Endodermal cell (in vitro differentiated cells): Measurements from ENCODE around the gene SNAP29. TPM values are rescaled to one million over a fixed set of nuclear protein-coding genes. Genes with fewer than 3 reads are reported as not detected.
A peak's percentile ranks its signal among the peaks of the same experiment; 100 is the strongest.

Source experiments
- DNase-seq: peaks from one replicate; pipeline ENCODE4 v3.0.0-alpha.2; 2017
- H3K27ac ChIP-seq: 2 replicates; pipeline ENCODE4 v1.5.1; 2013; ENCODE audit warnings: mild to moderate bottlenecking, low read depth, low read length, moderate library complexity
- H3K27me3 ChIP-seq: 2 replicates; pipeline ENCODE4 v1.6.1; 2013; ENCODE audit warnings: mild to moderate bottlenecking, low read length, moderate library complexity; ENCODE audit not compliant: insufficient read depth, control insufficient read depth, poor library complexity, severe bottlenecking
- H3K36me3 ChIP-seq: 2 replicates; pipeline ENCODE4 v1.7.0; 2013; ENCODE audit warnings: mild to moderate bottlenecking, low read length, moderate library complexity; ENCODE audit not compliant: control insufficient read depth, insufficient read depth
- H3K4me1 ChIP-seq: one replicate; pipeline ENCODE4 v1.7.0; 2013; ENCODE audit warnings: low read length; ENCODE audit not compliant: control insufficient read depth, insufficient read depth
- H3K4me3 ChIP-seq: 2 replicates; pipeline ENCODE4 v1.5.1; 2013; ENCODE audit warnings: mild to moderate bottlenecking, low read length, moderate library complexity
- H3K9ac ChIP-seq: 2 replicates; pipeline ENCODE4 v1.6.1; 2013; ENCODE audit warnings: mild to moderate bottlenecking, low read length, moderate library complexity; ENCODE audit not compliant: poor library complexity, severe bottlenecking; ENCODE audit errors: extremely low read depth
- H3K9me3 ChIP-seq: 2 replicates; pipeline ENCODE4 v1.6.1; 2013; ENCODE audit warnings: mild to moderate bottlenecking, low read length, moderate library complexity; ENCODE audit not compliant: control insufficient read depth
- H3K27ac Mint-ChIP-seq: 2 replicates; pipeline ENCODE4 v1.8.0; 2020; ENCODE audit warnings: mixed read lengths
- H3K27me3 Mint-ChIP-seq: 2 replicates; pipeline ENCODE4 v1.8.0; 2021; ENCODE audit warnings: mild to moderate bottlenecking, mixed read lengths; ENCODE audit not compliant: insufficient read depth
- H3K36me3 Mint-ChIP-seq: 2 replicates; pipeline ENCODE4 v1.8.0; 2020; ENCODE audit warnings: low read depth, mixed read lengths
- H3K4me1 Mint-ChIP-seq: 2 replicates; pipeline ENCODE4 v1.8.0; 2020; ENCODE audit warnings: mixed read lengths
- H3K4me3 Mint-ChIP-seq: 2 replicates; pipeline ENCODE4 v1.8.0; 2020; ENCODE audit warnings: mild to moderate bottlenecking, moderate library complexity, mixed read lengths
- H3K9me3 Mint-ChIP-seq: 2 replicates; pipeline ENCODE4 v1.8.0; 2020; ENCODE audit warnings: mild to moderate bottlenecking, mixed read lengths
- WGBS, 2 experiments: methylation state at CpG; one replicate each; pipeline versions ENCODE4 v1.1.5 to v1.1.7; 2013; ENCODE audit warnings: missing lambda C conversion rate in 2 of 2, mixed read lengths in 1 of 2; ENCODE audit not compliant: insufficient coverage in 1 of 2, insufficient read length in 1 of 2; 5-methylcytosine and 5-hydroxymethylcytosine counted together
- total RNA-seq, 2 donors: library from RNA; stranded (reverse); fragmentation: NEBNext Ultra II Directional in 1 of 2; extraction: Animal tissue kit (Norgen Biotek cat#: 25700) in 1 of 2; gene quantifications; 2 replicates in 1 of 2; 3 replicates in 1 of 2; pipeline ENCODE4 v1.2.1, GENCODE V29; 2021
- TF ChIP-seq, protein P1 (sequence below): fragments of 200-600 bp; sonication (generic); conservative IDR thresholded peaks from 2 replicates; pipeline ENCODE4 v1.5.0; 2021; ENCODE audit warnings: antibody characterized with exemption, mild to moderate bottlenecking

Gene SNAP29
- total RNA-seq, 2 donors from 2014 or later, result 16.5 to 21.8 TPM

DNA sequence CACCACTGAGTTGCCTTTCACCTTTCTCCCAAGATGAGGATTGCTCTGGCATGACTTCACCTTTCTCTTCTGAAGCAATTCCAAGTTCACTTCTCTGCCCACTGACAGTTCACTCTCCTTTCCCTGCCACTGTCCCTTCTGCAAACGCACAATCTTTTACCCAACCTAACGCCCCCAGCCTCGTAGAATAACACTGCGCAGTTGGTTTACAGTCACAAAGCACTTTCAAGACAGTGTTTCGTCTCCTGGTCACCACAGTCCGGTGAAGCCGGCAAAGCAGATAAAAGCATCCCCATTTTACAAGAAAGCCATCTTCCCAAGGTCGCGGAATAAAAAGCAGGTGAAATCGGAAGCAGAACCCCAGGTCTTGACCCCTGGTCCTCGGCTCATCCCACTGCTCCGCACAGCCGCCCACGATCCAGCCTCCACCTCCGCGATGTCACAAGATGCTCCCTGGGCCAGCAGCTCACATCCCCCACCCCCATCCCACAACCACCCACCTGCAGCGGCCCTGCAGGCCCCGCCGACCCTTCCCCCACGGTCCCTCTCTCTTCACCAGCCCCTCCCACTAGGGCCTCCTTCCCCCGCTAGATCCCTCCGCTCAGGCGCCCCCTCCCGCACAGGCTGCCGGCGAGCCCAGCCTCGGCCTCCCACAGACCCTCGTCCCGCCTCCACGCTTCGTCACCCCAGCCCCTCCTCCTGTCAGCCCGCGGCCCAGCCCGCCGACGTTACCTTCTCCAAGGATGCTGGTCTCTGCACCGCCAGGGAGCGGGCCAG, 781 bp upstream of the SNAP29 start:
- 0% methylated on average over 14 to 38 of the region's 38 CpGs for WGBS, 2 experiments
- peaks cover 8% of the 10 kb centered on the region for H3K36me3 Mint-ChIP-seq
- peak overlapping the region; percentile 87 for H3K27ac ChIP-seq

DNA sequence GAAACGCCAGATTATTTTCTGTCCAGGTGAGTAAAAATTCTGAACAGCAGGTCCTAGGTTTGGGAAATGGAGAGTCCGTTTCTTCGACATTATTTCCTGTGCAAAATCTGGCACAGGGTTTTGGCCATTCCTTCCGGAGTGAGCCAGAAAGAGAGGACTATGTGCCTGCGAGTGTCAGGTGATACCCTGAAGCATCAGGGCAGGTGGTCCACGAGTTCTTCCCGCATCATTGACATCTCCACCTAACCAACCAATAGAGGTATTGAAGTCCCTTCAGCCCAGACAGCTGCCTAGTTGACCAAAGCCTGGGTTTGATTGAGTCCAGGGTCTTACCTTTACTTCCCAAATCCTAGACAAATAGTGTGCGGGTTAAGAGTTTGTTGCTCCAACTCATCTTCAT, 808 bp downstream of the SNAP29 start:
- peaks cover 10% of the 10 kb centered on the region for H3K36me3 Mint-ChIP-seq

More for the DNA sequence above, 781 bp upstream of the SNAP29 start:
- Histone ChIP-seq H3K27me3 (no peaks in the 10 kb centered on the region), H3K36me3 (peaks cover 9% of the 10 kb centered on the region), H3K9ac (peak overlapping the region; percentile 31), H3K4me1 (peaks cover 3% of the 10 kb centered on the region), H3K9me3 (no peaks in the 10 kb centered on the region), H3K4me3 (peak overlapping the region; percentile 83)
- Mint-ChIP-seq H3K4me3 (peak overlapping the region; percentile 83), H3K9me3 (no peaks in the 10 kb centered on the region), H3K27ac (peak overlapping the region; percentile 90), H3K4me1 (peaks cover 24% of the 10 kb centered on the region), H3K27me3 (no peaks in the 10 kb centered on the region)
- DNase-seq, result peak; percentile 97
- TF ChIP-seq, protein P1, sequence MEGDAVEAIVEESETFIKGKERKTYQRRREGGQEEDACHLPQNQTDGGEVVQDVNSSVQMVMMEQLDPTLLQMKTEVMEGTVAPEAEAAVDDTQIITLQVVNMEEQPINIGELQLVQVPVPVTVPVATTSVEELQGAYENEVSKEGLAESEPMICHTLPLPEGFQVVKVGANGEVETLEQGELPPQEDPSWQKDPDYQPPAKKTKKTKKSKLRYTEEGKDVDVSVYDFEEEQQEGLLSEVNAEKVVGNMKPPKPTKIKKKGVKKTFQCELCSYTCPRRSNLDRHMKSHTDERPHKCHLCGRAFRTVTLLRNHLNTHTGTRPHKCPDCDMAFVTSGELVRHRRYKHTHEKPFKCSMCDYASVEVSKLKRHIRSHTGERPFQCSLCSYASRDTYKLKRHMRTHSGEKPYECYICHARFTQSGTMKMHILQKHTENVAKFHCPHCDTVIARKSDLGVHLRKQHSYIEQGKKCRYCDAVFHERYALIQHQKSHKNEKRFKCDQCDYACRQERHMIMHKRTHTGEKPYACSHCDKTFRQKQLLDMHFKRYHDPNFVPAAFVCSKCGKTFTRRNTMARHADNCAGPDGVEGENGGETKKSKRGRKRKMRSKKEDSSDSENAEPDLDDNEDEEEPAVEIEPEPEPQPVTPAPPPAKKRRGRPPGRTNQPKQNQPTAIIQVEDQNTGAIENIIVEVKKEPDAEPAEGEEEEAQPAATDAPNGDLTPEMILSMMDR, result no peak

DNA sequence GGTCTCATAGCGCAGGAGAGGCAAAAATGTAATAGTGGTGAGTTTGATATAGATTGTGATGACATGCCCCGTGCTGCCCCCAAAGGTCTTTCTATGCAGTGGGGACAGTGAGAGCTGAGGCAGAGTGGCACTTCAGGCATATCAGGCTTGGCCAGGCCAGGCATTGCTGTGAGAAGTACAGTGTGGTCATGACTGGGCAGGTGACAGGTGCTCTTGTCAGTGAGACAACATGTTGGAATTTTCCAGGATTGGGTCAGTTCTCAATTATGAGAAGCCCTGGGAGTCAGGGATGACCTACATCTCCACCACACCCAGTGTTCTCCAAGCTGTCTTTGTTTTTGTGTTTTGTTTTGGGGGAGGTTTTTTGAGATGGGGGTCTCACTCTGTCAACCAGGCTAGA, 3.7 kb downstream of the SNAP29 start:
- WGBS, 2 experiments, result 99 to 100% methylated on average over 2 of the region's 2 CpGs
- H3K4me1 ChIP-seq, result no peaks in the 10 kb centered on the region
- no peak overlapping the region for H3K9ac ChIP-seq
- H3K4me1 Mint-ChIP-seq, result peaks cover 13% of the 10 kb centered on the region
- H3K9me3 Mint-ChIP-seq, result no peaks in the 10 kb centered on the region
- no peaks in the 10 kb centered on the region for H3K27me3 ChIP-seq
- no peaks in the 10 kb centered on the region for H3K27me3 Mint-ChIP-seq
- peaks cover 11% of the 10 kb centered on the region for H3K36me3 ChIP-seq
- H3K27ac ChIP-seq, result no peak overlapping the region
- no peak overlapping the region for H3K27ac Mint-ChIP-seq
- H3K36me3 Mint-ChIP-seq, result peaks cover 12% of the 10 kb centered on the region
- TF ChIP-seq, protein P1, result no peak
- H3K9me3 ChIP-seq, result no peaks in the 10 kb centered on the region
- no peak for DNase-seq
- no peak overlapping the region for H3K4me3 Mint-ChIP-seq
- H3K4me3 ChIP-seq, result no peak overlapping the region

More for the DNA sequence above, 808 bp downstream of the SNAP29 start:
- H3K27me3 ChIP-seq, result no peaks in the 10 kb centered on the region
- H3K4me3 ChIP-seq, result peak overlapping the region; percentile 83
- TF ChIP-seq, protein P1, result no peak
- Mint-ChIP-seq H3K9me3 (no peaks in the 10 kb centered on the region), H3K4me1 (peaks cover 17% of the 10 kb centered on the region), H3K27ac (peak overlapping the region; percentile 7), H3K27me3 (no peaks in the 10 kb centered on the region), H3K4me3 (peak overlapping the region; percentile 83)
- peaks cover 11% of the 10 kb centered on the region for H3K36me3 ChIP-seq
- H3K27ac ChIP-seq, result no peak overlapping the region
- H3K9ac ChIP-seq, result peak overlapping the region; percentile 66
- peaks cover 3% of the 10 kb centered on the region for H3K4me1 ChIP-seq
- WGBS, 2 experiments, result 75 to 91% methylated on average over 6 to 8 of the region's 8 CpGs
- H3K9me3 ChIP-seq, result no peaks in the 10 kb centered on the region
- no peak for DNase-seq
